GM10248 (cell line): Measurements from ENCODE around the gene LBR.

Experiments used
- CTCF ChIA-PET: fragments of 300-600 bp; sonication (Branson Sonifier 250); formaldehyde crosslinking; extraction: SDS; loops from one replicate; lab custom pipeline; 2021; ENCODE audit warnings: antibody characterized with exemption; lab: Yijun Ruan, JAX
- POLR2A ChIA-PET: fragments of 350-650 bp; sonication (Branson Sonifier 250); formaldehyde crosslinking; extraction: SDS; loops from one replicate; lab custom pipeline; 2020; ENCODE audit warnings: antibody characterized with exemption; lab: Yijun Ruan, JAX
- DNase-seq: peaks from one replicate; pipeline ENCODE4 v3.0.0; 2012; ENCODE audit errors: extremely low spot score
- TF ChIP-seq, protein P1 (sequence below): IDR thresholded peaks from 2 replicates; pipeline ENCODE4 v1.5.1; 2012; ENCODE audit warnings: mild to moderate bottlenecking, low read depth; ENCODE audit errors: extremely low read depth, missing control alignments, control extremely low read depth

The LBR gene

DNA sequence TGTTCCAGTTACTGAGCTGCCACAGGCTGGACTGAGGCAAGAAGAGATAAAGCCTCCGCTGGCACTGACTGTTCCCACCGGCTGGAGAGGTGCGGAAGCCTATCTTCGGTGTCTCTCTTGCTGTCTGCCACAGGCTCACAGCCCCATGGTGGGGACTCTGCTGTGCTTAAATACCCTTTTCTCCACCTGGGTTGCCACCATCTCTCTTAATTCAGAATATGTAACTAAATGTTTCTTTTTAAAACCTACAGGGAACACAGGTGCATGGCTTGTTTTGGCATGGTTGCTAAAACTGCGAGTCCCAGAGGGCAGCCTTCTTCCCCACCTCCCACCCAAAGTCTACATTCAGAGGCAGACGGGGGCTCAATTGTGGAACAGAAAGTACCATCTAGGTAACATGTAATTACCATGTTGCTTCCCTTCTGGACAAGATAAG lies 8.1 kb upstream of the LBR start:
- CTCF ChIA-PET: interaction anchor here (1.0 kb wide), 1 partner anchor 9 kb away, joined by 3 read pairs; no protein-coding TSS in a partner anchor
- TF ChIP-seq, protein P1, sequence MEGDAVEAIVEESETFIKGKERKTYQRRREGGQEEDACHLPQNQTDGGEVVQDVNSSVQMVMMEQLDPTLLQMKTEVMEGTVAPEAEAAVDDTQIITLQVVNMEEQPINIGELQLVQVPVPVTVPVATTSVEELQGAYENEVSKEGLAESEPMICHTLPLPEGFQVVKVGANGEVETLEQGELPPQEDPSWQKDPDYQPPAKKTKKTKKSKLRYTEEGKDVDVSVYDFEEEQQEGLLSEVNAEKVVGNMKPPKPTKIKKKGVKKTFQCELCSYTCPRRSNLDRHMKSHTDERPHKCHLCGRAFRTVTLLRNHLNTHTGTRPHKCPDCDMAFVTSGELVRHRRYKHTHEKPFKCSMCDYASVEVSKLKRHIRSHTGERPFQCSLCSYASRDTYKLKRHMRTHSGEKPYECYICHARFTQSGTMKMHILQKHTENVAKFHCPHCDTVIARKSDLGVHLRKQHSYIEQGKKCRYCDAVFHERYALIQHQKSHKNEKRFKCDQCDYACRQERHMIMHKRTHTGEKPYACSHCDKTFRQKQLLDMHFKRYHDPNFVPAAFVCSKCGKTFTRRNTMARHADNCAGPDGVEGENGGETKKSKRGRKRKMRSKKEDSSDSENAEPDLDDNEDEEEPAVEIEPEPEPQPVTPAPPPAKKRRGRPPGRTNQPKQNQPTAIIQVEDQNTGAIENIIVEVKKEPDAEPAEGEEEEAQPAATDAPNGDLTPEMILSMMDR: no peak
- POLR2A ChIA-PET: no interaction called here
- no peak for DNase-seq

DNA sequence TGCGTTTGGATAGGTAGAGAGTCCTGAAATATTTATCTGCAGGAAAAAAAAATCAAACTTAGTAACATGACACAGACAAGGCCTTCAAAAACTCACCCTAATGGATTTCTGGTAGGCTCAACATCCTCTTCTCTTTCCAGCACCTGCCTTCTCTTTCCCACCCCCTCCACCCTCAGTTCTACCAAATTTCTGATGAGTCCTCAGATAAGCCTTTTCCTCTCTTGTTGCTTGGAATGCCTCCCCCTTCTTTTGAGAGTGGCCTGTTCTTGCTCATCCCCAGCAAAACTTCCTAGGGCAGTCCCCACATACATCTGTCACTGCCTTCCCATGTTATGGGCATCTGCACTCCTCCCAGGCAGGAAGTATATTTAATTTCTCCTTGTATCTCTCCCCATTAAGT lies 7.6 kb upstream of the LBR start:
- ChIA-PET CTCF (no interaction called here), POLR2A (no interaction called here)
- TF ChIP-seq, protein P1: no peak
- DNase-seq: no peak

DNA sequence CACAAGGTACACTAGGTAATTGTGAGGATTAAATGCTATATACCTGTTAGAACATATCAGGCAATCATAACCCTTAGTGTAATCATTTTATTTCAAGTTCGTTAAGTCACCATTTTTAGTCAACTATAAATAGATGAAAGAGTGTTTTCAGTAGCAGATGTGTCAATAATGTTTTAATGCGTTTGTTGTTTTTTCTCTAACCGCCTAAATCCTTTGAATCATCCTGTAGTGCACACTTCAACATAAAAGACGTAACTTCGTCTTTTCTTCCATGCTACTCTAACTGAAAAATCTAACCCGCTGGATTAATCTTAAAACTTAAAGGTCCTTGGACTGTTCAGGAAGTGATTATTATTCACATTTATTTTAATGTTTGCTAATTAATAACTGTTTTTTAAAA lies 7.2 kb upstream of the LBR start:
- CTCF ChIA-PET: no interaction called here
- TF ChIP-seq, protein P1: no peak
- POLR2A ChIA-PET: interaction anchor here (0.7 kb wide), 1 partner anchor 711 kb away, joined by 3 read pairs; no protein-coding TSS in a partner anchor
- DNase-seq: no peak

DNA sequence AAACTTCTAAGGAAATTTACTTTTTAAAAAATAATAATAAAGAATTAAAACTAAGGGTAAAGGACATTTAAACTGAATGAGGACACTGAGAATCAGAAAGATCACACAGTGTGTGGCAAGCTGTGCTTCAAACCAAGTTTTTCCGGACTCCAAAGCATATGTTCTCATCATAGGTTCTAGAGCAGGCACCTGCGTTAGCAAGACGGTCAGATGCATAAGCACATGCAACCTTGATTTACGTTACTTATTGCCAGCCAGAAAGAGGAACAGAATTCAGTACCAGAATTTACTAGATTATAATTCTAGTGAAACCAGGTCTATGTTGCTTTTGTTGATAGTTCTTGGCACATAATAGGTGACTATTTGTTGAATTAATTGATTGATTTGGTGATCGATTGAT lies 6.2 kb upstream of the LBR start:
- DNase-seq: no peak
- TF ChIP-seq, protein P1: no peak
- ChIA-PET POLR2A (interaction anchor here (0.7 kb wide), 1 partner anchor 712 kb away, joined by 3 read pairs; no protein-coding TSS in a partner anchor), CTCF (interaction anchor here (1.9 to 6.2 kb wide), 2 partner anchors 7 to 10 kb away, joined by 9 to 30 read pairs; no protein-coding TSS in a partner anchor)

DNA sequence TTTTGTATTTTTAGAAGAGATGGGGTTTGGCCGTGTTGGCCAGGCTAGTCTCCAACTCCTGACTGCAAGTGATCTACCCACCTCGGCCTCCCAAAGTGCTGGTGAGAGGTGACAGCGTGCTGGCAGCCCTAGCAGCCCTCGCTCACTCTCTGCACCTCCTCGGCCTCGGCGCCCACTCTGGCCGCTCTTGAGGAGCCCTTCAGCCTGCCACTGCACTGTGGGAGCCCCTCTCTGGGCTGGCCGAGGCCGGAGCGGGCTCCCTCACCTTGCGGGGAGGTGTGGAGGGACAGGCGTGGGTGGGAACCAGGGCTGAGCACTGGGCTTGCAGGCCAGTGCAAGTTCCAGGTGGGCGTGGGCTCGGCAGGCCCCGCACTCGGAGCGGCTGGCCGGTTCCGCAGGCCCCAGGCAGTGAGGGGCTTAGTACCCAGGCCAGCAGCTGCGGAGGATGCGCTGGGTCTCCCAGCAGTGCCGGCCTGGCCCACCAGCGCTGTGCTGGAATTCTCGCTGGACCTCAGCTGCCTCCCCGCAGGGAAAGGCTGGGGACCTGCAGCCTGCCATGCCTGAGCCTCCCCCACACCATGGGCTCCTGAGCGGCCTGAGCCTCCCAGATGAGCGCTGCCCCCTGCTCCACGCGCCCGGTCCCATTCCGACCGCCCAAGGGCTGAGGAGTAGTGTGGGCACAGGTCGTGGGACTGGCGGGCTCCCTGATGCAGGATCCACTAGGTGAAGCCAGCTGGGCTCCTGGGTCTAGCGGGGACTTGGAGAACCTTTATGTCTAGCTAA lies 3.4 kb upstream of the LBR start:
- ChIA-PET CTCF (interaction anchor here (1.3 to 6.2 kb wide), 4 partner anchors 10 to 24 kb away, joined by 4 to 30 read pairs (median 6); no protein-coding TSS in a partner anchor), POLR2A (no interaction called here)
- TF ChIP-seq, protein P1: no peak
- DNase-seq: no peak

DNA sequence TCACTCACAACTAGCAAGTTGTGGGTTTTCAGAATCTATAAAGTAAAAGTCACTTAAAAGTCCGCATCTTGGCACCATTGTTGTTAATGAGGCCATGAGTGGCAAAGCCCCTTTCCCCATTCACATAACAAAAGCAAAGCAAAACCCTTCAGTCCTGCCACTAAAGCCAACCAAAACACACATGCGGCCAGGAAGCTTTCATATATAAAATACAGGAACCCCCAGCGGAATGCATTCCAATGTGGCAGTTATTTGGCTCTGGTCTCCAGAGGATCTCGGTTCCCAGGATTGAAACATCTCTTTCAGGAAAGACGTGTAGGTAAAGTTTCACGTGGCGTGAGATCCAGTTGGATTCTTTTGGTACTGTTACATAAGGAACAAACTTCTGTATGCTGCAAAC lies 2.5 kb upstream of the LBR start:
- CTCF ChIA-PET: interaction anchor here (1.3 to 6.2 kb wide), 3 partner anchors 11 to 24 kb away, joined by 4 to 30 read pairs (median 7); no protein-coding TSS in a partner anchor
- DNase-seq: no peak
- TF ChIP-seq, protein P1: no peak
- POLR2A ChIA-PET: no interaction called here
